ENCODE measurements around the gene KCNIP1.

Gene KCNIP1

DNA sequence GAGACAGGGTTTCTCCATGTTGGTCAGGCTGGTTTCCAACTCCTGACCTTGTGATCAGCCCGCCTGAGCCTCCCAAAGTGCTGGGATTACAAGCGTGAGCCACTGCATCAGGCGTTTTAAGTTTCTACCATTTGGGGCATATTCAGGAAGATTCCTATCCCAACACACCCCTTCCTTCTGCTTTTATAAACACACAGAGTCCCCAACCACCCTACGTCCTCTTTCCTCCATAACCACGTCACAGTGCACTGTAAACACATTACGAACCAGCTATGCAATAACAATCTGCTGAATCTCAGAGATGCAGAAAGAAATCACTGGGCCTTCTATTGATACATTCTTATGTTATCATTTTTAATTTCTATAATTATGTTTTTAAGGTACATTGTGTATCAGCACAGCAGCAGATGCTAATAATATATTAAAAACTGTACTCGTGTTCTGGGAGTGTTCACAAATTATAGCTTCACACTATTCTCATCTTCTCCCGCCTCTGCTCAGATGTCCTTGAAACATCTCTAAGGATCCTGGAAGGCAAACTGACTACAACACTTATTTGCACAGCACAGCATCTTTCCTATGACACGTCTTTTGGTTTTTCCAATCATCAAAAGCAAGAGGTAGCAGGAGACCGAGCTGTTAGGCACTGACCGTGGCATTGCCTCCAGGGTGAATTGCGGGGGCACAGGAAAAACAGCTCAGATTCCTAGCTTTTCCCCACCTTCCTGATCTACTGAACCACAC is 60.2 kb downstream of the KCNIP1 start:
- no peak for DNase-seq (ENCODE audit: low read depth in 2 of 2)

DNA sequence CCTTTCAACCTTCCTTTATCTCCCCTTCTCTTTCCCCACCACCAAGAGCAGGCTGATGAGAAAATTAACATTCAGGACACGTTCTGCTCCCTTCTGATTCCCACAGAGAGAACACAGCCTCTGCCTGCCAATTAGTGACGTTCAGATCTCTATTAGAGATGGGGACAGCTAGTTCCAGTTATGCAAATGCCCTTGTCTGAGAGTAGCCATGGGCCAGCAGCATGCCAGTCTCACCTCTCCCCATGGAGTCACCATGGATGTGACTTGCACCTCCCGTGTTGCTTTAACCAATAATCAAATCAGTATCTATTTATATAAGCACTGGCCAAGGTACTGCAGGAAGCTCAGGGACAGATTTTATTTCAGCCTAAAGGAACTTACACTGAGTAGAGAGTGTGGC is 61.3 kb downstream of the KCNIP1 start:
- DNase-seq (ENCODE audit: low read depth in 2 of 2): no peak

DNA sequence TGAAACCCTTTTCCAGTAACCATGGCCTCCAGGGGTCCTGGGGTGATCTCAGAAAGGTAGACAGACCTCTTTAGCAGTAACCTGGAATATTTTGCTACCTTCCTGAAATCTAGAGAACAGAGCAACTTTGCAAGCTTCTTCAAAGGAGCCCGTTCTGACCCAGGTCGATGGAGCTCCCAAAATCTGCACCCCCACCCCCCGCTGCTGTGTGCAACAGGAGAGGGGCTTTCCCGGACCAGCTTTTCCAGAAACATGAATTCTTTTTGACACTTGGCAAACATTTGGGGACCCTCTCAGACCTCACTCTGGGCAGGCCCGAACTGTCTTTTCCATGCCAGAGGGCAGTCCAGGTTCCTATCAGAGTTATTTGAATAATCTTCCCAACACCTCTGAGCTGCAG is 65.3 kb downstream of the KCNIP1 start:
- DNase-seq (ENCODE audit: low read depth in 2 of 2): no peak

DNA sequence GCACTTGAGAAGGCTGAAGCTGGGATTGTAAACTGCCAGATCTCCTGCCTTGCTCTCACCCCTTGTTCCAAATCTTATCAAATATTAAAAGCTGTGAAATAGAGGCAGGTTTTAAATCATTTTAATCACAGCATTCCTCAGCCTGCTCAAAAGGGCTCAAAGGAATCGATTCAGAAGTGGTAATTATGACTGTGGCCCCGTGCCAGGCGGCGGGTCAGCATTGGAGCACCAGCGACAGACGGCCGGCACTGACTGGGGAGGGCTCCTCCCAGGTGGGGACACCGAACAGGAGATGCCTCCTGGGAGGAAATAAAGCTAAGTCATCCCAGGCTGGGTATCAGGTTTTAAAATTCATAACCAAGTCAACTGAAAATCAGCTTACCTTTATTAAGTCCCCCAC is 66.7 kb downstream of the KCNIP1 start:
- no peak for DNase-seq (ENCODE audit: low read depth in 2 of 2)

DNA sequence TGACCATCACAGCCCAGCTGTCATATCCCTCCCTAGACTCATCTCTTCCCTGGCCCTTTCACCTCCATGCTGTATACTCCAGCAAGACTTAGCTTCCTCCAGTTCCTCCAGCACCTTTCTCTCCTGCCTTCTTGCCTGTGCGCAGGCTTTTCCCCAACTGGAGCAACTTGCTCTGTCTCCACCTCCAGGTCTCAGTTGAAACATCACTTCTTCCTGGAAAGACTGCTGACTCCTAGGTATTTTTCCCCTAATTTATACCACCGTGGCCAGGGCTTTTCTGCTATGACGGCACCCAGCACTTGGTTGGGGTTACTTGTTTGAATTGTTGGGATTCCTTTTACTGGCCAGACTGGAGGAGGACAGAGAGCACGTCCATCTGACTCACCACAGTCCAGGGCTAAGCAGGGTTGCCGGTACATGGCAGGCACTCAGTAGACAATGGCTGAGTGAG is 67.5 kb downstream of the KCNIP1 start:
- DNase-seq (ENCODE audit: low read depth in 2 of 2): no peak

DNA sequence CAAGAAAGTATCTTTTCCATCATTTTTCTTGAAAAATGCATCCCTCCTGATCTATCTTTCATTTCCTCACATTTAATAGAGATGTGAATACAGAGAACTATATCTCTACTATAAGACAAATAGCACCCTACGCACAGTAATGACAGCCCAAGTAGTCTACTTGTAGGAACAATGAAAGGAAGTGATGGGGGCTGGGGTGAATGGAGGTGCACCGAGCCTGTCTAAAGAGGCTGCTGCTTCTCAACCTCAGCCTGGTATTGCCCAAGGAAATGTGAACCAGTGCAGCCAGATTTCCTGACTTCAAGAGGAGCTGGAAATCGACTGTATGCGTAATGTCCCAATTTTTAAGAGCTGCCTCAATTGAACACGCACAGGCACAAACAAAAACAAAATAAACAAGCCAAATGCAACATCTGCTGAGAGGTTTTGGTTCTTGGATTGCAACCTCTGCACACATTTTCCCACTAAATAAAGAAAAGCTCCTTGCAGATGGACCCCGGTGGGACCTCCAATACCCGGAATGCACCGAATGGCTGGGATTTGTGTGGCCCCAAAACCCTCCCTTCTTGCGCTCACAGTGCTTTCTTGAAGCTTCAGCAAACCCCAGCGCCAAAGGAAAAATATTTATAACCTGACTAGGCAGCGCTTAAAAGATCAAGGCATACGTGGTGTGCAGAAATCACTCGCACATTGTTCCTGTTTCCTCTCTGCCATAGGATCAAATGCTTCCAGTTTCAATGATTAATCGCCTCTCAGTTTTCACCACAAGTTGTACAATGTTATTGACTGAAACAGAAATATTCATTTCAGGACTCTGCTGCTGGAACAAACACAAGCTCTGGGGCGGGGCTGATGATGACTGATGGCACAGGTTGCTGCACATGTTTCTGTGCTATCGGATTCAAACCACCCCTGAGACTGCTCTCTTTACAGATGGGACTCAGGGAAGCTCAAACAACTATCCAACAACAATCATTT is 68.3 kb downstream of the KCNIP1 start:
- peak; percentile 65 to 77 for DNase-seq (ENCODE audit: low read depth in 2 of 2)

DNA sequence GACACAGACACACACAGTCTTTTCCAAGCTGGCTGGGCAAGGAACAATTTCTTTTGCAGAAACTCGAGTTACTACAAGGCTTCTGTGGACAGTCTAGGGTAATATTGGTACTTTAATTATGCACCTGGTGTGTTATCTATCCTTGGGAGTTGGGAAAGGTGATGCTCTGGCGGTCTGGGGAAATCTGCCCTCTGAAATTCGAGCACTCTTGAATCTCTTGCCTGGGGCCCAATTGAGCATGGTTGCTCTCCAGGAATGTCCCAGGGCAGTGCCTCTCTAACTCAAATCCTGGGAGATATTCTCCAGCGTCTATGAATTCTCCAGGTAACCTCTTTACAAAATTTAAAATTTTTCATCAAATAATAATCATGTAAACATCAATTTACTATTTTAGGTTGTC is 69.3 kb downstream of the KCNIP1 start:
- DNase-seq (ENCODE audit: low read depth in 2 of 2): no peak

DNA sequence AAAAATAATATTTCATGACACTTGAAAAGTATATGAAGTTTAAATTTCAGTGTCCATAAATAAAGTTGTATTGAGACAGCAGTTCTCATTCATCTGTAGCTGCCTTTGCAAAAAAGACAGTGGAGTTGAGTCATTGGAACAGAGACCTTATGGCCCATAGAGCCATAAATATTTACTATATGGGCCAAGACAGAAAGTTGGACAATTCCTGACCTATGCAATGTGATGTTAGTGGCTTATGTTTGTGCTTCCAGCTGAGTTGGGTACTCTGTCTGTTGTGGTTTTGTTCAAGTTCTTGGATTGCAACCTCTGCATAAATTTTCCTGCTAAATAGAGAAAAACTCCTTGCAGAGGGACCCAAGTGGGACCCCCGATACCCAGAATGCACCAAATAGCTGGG is 69.8 kb downstream of the KCNIP1 start:
- DNase-seq (ENCODE audit: low read depth in 2 of 2): no peak

DNA sequence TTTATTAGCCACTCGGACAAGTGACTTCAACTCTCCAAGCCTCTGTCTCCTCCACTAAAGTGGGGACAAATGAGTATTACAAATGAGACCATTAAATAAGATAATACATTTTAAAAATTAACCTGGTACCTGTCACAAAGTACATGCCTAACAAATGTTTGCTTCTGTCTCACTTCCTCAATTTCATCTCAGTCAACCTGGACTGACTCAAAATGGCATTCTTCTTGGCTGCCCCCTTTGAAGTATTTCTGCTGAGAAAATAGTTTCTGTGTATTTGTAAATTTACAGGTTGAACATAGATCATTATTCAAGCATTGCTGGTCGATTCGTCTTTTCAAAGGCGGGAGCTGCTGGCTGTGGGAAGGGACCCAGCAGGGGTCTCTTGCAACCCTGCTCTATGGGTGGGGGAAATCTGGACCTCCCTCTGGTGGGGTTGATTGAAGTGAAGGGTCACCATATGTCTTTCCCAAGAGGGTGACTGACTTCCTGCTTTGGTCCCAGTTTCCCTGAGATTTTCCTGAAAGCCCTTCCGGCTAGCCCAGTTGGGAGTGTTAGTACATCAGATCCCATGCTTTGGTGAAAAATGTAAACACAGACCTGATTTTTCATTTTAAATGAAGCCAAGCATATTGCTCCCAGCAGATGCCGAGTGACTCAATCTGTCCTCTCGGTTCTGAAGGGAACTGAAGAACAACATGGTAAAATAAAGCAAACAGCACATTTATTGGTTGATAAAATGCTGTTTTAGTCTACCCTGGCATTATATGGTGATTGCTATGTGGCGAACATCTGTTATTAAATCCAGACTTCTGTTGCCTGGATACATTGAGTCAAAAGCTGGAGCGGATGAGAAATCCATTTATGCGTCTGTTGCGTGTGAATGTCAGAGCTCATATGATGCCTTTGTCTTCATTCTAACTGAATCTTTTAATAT is 73.0 kb downstream of the KCNIP1 start:
- no peak for DNase-seq (ENCODE audit: low read depth in 2 of 2)

DNA sequence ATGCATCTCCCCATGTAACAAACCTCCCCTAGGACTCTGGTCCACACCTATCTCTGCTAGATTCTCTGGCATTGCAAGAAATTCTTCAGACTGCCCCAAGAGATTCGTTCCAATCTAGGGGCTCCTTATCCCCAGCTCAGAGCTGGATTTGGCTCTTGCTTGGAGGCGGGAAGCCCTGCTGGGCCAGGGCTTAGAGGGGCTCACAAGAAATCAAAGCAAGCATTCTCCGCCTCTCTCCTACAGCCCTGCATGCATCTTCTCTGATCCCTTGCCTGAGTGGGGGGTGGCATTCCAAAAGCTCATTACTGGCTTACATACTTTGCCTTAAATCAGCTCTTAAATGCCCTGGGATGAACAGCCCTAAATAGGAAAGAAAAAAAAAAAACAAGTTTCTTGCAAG is 75.8 kb downstream of the KCNIP1 start:
- DNase-seq (ENCODE audit: low read depth in 2 of 2): no peak

DNA sequence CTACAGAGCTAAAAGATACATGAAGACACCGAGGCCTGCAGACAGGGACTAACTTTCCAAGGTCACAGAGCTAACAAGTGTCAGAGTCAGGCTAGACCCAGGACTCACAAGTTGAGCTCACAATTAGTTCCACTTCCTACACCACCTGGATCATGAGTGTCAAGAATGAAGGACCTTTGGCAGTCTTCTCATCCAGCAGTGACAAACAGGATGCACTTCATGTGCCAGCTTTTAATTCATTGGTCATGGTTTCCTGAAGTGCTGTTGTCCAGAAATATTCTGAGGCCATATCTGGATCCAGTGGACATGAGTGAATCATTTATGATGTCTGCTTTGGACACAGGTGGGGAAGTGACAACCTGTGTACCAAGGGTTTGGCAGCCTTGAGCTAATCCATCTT is 77.4 kb downstream of the KCNIP1 start:
- no peak for DNase-seq (ENCODE audit: low read depth in 2 of 2)

DNA sequence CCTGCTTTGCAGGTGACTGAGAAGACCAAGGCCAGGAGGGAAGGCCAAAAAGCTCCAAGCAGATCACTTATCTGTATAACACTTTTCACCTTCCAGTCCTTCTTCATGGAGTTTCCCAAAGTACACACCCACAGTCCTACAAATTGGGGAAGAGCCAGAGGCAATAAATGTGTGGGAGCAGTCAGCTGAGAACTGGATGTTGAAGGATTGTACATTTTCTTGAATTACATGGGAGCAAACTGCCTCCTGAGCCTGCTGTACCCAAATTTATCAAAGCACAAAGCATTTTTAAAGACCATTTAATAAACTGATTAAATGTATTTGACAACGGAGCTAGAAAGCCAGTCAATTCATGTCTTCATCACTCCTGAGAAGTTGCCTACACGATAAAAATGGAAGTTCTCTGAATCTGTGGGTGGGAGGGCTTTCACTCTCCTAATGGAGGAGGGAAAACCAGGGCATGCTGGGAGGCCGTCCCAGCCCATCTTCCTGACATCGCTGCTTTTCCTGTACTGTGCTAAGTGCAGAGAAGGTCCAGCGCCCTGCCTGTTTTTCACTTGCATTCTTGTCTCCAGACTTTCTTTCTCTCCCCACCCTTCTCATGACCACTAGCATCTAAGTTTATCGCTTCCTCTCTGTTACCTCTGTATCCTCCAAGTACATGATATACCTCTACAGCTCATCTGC is 79.0 kb downstream of the KCNIP1 start:
- no peak for DNase-seq (ENCODE audit: low read depth in 2 of 2)

DNA sequence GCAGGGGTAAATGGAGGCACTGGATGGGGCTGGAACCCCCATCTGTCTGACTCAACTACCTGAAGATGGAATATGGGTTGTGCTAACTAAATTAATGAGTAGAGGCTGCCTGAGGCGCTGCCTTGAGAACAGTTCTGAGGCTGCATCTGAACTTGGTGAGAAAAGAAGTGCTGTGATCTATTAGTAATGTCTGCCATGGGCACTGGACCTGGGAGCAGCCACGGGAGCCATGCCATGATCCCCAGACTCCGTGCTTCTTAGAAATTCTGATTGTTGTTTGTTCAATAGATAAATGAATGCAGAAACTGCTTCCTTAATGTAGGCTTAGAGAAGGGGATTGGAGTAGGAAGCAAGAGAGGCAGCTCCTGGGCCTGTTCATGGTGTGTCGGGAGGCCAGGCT is 80.2 kb downstream of the KCNIP1 start:
- DNase-seq (ENCODE audit: low read depth in 2 of 2): no peak

DNA sequence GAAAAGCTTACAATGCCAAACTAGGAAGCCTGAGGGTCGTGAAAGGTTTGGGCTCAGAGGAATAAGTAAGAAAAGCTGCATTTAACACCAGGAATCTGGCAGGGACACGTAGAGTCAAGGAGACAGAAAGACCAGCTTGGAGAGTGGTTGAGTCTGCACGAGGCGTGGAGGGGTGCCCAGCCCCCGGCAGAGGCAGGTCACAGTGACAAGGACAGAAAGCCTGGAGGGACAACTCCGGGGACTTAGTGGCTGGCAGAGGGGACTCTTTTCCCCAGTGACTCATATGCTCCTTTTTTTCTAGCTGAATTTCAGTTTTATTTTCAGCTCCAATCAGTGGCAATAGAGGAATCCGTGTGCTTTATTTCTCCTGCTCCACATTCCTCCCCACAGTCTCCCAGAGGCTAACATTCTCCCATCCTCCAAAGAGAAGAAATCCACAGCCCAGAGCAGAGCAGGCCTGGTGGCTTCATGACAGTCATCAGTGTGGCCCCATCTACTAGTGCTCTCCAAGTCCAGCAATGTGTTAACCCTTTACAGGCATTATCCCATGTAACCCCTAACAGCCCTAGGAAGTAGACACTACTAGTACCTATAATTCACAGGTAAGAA is 80.7 kb downstream of the KCNIP1 start:
- no peak for DNase-seq (ENCODE audit: low read depth in 2 of 2)

DNA sequence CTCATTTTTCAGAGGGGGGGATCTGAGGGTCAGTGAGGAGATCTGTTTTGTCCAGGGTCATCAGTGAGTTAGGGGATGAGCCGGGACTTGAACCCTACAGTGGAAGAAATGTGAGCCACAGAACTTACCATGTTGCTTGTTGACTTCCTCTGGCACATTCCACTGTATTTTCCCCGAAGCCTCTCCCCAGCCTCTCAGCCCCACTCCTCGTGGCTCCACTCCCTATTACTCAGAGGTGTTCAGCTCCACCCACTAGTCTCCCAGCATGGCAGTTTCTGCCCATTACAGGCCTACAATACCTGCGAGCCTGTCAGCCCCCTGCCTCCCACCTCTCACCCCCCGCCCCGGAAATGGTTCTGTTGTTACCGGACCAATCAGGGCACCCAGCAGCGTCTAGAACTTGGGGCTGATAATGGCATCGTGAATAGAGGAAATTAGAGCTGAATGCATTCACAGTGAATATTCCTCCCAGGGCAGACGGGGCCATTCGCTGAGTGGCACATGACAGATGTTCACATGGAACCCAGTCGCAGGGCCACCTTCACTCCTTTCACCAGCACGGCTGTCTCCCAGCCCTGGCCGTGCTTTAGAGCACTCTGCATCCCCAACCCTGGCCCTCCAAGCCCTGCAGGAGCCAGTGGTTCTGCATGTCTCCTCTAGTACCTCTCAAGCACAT is 81.6 kb downstream of the KCNIP1 start:
- no peak for DNase-seq (ENCODE audit: low read depth in 2 of 2)

DNA sequence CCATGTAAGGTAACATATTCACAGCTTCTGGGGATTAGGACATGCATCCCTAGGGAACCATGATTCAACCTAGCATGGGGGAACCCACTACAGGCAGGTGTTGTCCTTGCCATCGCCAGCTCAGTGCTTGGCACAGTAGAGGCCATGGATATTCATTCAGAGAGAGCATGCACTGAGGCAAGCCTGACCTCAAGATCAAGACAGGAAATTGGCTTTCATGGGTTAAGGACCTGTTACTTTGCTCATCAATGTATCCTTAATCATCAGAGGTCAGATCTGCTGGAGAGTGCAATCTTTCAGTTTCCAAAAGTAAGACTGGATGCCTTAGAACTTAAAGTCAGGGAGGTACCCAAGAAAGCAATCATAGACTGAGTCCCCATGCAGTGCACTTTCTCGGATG is 84.0 kb downstream of the KCNIP1 start:
- no peak for DNase-seq (ENCODE audit: low read depth in 2 of 2)

DNA sequence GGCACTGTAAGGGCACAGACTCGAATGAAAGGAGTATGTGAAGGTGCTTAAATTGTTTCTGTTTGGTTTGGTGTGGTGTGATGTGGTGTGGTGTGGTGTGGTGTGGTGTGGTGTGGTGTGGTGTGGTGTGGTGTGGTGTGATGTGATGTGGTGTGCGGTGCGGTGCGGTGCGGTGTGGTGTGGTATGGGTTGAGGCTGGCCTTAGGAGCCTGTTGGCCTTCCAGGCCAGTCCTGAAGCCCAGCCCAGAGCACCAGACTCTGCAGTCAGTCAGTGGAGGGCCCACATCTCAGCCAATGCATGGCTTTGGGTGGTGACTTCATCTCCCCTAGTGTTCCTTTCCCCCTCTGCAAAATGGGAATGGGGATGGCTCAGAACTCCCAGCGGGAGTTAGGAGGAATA is 85.8 kb downstream of the KCNIP1 start:
- DNase-seq (ENCODE audit: low read depth in 2 of 2): no peak

DNA sequence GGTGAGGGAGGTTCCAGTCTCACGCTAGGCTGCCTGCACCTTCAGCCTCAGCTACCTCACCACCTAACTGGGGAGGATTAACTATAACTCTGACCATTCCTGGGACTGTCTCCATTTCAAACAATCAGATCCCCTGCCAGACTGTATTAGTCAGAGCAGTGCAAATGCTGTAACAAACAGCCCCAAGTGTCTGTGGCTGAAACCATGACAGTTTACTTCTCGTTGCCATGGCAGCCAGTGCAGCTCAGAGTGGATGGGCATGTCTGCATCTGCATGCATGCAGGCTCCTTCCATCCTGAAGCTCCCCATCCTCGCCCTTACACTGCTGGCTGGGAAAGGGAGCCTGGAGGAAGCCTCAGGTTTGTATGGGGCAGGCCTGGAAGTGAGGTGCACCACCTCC is 86.7 kb downstream of the KCNIP1 start:
- DNase-seq (ENCODE audit: low read depth in 2 of 2): no peak

DNA sequence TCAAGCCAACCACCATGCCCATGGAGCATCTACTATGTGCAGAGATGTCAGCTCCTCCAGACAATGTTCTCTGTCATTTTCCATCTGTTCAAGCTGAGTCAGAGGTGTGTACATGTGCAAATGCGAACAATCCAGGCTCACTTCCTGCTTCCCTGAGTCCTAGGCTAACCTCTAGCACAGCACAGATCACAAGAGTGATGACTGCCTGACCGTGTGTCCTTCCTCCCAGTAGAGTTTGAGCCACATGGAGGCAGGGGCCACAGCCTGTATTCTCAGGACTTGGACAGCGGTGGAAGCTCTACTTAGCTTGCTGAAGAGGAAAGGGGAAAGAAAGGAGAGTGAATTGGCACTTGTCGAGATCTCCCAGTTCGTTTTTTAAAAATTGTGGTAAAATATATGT is 87.2 kb downstream of the KCNIP1 start:
- no peak for DNase-seq (ENCODE audit: low read depth in 2 of 2)

DNA sequence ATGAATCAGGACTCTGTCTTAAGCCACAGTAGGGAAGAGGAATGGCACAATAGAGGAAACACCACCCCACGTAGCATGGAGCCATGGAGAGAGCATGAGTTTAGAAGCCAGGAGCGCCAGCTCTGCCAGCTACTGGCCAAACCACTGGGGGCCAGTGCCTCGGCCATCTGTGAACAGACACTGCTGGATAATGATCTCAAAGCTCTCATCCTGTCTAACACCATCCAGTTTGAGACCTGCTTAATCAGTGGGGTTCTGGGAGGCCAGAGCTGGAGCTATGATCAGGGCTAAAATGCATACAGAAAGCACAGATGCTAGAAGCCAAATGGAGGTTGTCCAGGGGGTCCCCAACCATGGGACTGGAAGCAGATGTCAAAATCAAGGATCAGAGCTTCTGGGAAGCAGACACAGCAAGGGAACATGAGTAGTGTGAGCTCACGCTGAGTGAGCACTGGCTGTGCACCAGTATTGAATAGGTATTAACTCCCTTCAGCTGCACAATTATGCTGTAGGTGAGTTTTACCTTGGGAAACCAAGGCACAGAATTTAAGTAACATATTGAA is 92.7 kb downstream of the KCNIP1 start:
- DNase-seq (ENCODE audit: low read depth in 2 of 2): no peak

All from stimulated activated CD4-positive, alpha-beta T cell treated with anti-CD3 and anti-CD28 coated beads, Interleukin-4, amount 100 ng/mL, for 48 hours (primary cell).